ENCODE measurements around the gene DDX10. TPM values are rescaled to one million over a fixed set of nuclear protein-coding genes. Genes with fewer than 3 reads are reported as not detected.

The DDX10 gene
- total and polyA plus RNA-seq, 2 of the 8 experiments (the other 6 are each of a cell fraction or from before 2014, with no cell fraction given): 49.2 to 52.2 TPM

GRCh38 chr11:108947654-108948570 lies 283.0 kb downstream of the DDX10 start (continued):
- TF ChIP-seq CHD7 (IDR thresholded peaks at IDR 0.05; ENCODE audit: insufficient replicate concordance, low read length) (no peak), PHF8 (conservative IDR thresholded peaks at IDR 0.05; ENCODE audit: low read depth, low read length) (no peak), KDM5A (IDR thresholded peaks at IDR 0.05; ENCODE audit: low read length) (no peak), CTCF (IDR thresholded peaks at IDR 0.05; ENCODE audit: control extremely low read depth in 1 of 3, insufficient read depth in 1 of 3, low read depth in 1 of 3, low read length in 3 of 3) (no peak), CHD2 (IDR thresholded peaks at IDR 0.05; ENCODE audit: low read length) (no peak), HDAC6 (IDR thresholded peaks at IDR 0.05; ENCODE audit: low read depth, low read length) (no peak), TBP (IDR thresholded peaks at IDR 0.05; ENCODE audit: low read depth, low read length) (no peak)

All from H1 (cell line).